Neuronal stem cell (in vitro differentiated cells): ENCODE data around the gene MATR3.

ENCODE experiments used
- DNase-seq: peaks from one replicate; pipeline ENCODE4 v3.0.0-alpha.2; 2013; ENCODE audit warnings: low spot score
- H2AFZ ChIP-seq: one replicate; pipeline ENCODE4 v1.6.1; 2013; ENCODE audit warnings: mild to moderate bottlenecking, low read length, inconsistent platforms
- H2AK5ac ChIP-seq: 2 replicates; pipeline ENCODE4 v1.6.1; 2013; ENCODE audit warnings: low read depth, mild to moderate bottlenecking, inconsistent platforms, low read length, moderate library complexity, mixed read lengths
- H2BK120ac ChIP-seq: 2 replicates; pipeline ENCODE4 v1.6.1; 2013; ENCODE audit warnings: low read depth, mild to moderate bottlenecking, inconsistent platforms, low read length, moderate library complexity, mixed read lengths
- H2BK12ac ChIP-seq: one replicate; pipeline ENCODE4 v1.6.1; 2013; ENCODE audit warnings: low read length, inconsistent platforms
- H2BK15ac ChIP-seq: 2 replicates; pipeline ENCODE4 v1.6.1; 2013; ENCODE audit warnings: mild to moderate bottlenecking, low read length, inconsistent platforms, mixed read lengths
- H2BK5ac ChIP-seq: one replicate; pipeline ENCODE4 v1.6.1; 2013; ENCODE audit warnings: inconsistent platforms, mild to moderate bottlenecking, low read length, moderate library complexity
- H3K14ac ChIP-seq: one replicate; pipeline ENCODE4 v1.6.1; 2013; ENCODE audit warnings: low read length, inconsistent platforms
- H3K18ac ChIP-seq: 2 replicates; pipeline ENCODE4 v1.6.1; 2013; ENCODE audit warnings: low read length, inconsistent platforms
- H3K23ac ChIP-seq: 2 replicates; pipeline ENCODE4 v1.6.1; 2013; ENCODE audit warnings: low read depth, mild to moderate bottlenecking, mixed read lengths, low read length, inconsistent platforms; ENCODE audit not compliant: poor library complexity
- H3K27ac ChIP-seq: replicated peaks from 3 replicates; pipeline ENCODE4 v1.5.1; 2013; ENCODE audit warnings: low read length, inconsistent platforms
- H3K27me3 ChIP-seq, 3 experiments: 2 replicates each; pipeline ENCODE4 v1.6.1; 2013; ENCODE audit warnings: low read length in 3 of 3, mild to moderate bottlenecking in 2 of 3, inconsistent platforms in 1 of 3, low read depth in 1 of 3, mixed read lengths in 1 of 3, moderate library complexity in 1 of 3; ENCODE audit not compliant: control insufficient read depth in 3 of 3, insufficient read depth in 3 of 3
- H3K36me3 ChIP-seq, 2 donors: replicated peaks in 1 of 2; 2 replicates each; pipeline ENCODE4 v1.6.1; 2013; ENCODE audit warnings: low read length in 2 of 2; ENCODE audit not compliant: control insufficient read depth in 2 of 2, insufficient read depth in 2 of 2
- H3K4ac ChIP-seq: 2 replicates; pipeline ENCODE4 v1.6.1; 2013; ENCODE audit warnings: inconsistent platforms, mild to moderate bottlenecking, low read length, moderate library complexity
- H3K4me1 ChIP-seq, 2 donors: 1 replicate in 1 of 2; 2 replicates in 1 of 2; pipeline ENCODE4 v1.6.1; 2013; ENCODE audit warnings: low read length in 2 of 2, low read depth in 1 of 2; ENCODE audit not compliant: control insufficient read depth in 2 of 2, insufficient read depth in 1 of 2
- H3K4me2 ChIP-seq: one replicate; pipeline ENCODE4 v1.6.1; 2013; ENCODE audit warnings: mild to moderate bottlenecking, low read length, inconsistent platforms; ENCODE audit not compliant: insufficient read depth, poor library complexity, severe bottlenecking
- H3K4me3 ChIP-seq, 2 donors: 2 replicates each; pipeline ENCODE4 v1.5.1; 2013; ENCODE audit warnings: low read length in 2 of 2, mild to moderate bottlenecking in 2 of 2, inconsistent platforms in 1 of 2, moderate library complexity in 1 of 2
- H3K79me1 ChIP-seq: one replicate; pipeline ENCODE4 v1.6.1; 2013; ENCODE audit warnings: low read depth, mild to moderate bottlenecking, inconsistent platforms, low read length, moderate library complexity
- H3K9ac ChIP-seq: one replicate; pipeline ENCODE4 v1.6.1; 2013; ENCODE audit warnings: mild to moderate bottlenecking, low read depth, low read length, inconsistent platforms; ENCODE audit not compliant: poor library complexity
- H3K9me3 ChIP-seq, 2 donors: replicated peaks in 1 of 2; 2 replicates each; pipeline versions ENCODE3 to v1.6.1; 2013; ENCODE audit warnings: low read length in 2 of 2, mild to moderate bottlenecking in 2 of 2, inconsistent platforms in 1 of 2, low read depth in 1 of 2, mixed read lengths in 1 of 2, moderate library complexity in 1 of 2; ENCODE audit not compliant: control insufficient read depth in 2 of 2, insufficient read depth in 1 of 2
- H4K8ac ChIP-seq: one replicate; pipeline ENCODE4 v1.6.1; 2013; ENCODE audit warnings: low read depth, mild to moderate bottlenecking, inconsistent platforms, low read length, moderate library complexity
- H4K91ac ChIP-seq: one replicate; pipeline ENCODE4 v1.6.1; 2013; ENCODE audit warnings: low read length, low read depth, mild to moderate bottlenecking, inconsistent platforms; ENCODE audit not compliant: poor library complexity
- WGBS, 2 donors: extraction: QIAGEN DNeasy Blood & Tissue Kit; methylation state at CpG; one replicate each; pipeline ENCODE4 v1.1.7; 2013; ENCODE audit warnings: missing lambda C conversion rate in 2 of 2, mixed read lengths in 1 of 2; ENCODE audit not compliant: insufficient read length in 2 of 2, insufficient replicate concordance in 1 of 2; ENCODE audit errors: extremely low coverage in 2 of 2; 5-methylcytosine and 5-hydroxymethylcytosine counted together

MATR3 gene

DNA sequence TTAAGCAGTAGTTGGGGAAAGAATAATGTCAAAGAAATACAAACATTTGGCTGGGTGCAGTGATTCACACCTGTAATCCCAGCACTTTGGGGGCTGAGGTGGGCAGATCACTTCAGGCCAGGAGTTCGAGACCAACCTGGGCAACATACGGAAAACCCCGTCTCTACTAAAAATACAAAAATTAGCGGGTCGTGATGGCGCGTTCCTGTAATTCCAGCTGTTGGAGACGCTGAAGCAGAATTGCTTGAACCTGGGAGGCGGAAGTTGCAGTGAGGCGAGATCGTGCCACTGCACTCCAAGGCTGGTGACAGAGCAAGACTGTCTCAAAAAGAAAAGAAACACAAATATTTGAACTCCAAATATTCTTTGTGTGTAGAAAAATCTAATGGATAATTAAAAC lies 4.7 kb downstream of the MATR3 start:
- no peaks in the 10 kb centered on the region for H3K9me3 ChIP-seq
- H3K79me1 ChIP-seq = no peaks in the 10 kb centered on the region
- H3K4me3 ChIP-seq = no peak overlapping the region
- H3K4ac ChIP-seq = no peak overlapping the region
- H3K27ac ChIP-seq = no peak overlapping the region
- no CpG with 5 or more reads among the region's 11 CpGs for WGBS, 2 donors
- no peak overlapping the region for H2AK5ac ChIP-seq
- no peak overlapping the region for H2AFZ ChIP-seq
- no peak overlapping the region for H3K18ac ChIP-seq
- no peak overlapping the region for H2BK5ac ChIP-seq
- no peak overlapping the region for H2BK12ac ChIP-seq
- no peaks in the 10 kb centered on the region for H3K27me3 ChIP-seq
- H3K4me1 ChIP-seq = peaks cover 4 to 5% of the 10 kb centered on the region in 2 donors
- H4K8ac ChIP-seq = no peak overlapping the region
- H3K4me2 ChIP-seq = no peak overlapping the region
- H3K23ac ChIP-seq = no peak overlapping the region
- H4K91ac ChIP-seq = no peak overlapping the region
- no peak overlapping the region for H2BK120ac ChIP-seq
- no peak overlapping the region for H2BK15ac ChIP-seq
- H3K14ac ChIP-seq = no peak overlapping the region
- H3K9ac ChIP-seq = no peak overlapping the region
- DNase-seq = no peak
- H3K36me3 ChIP-seq = peaks cover 3 to 61% of the 10 kb centered on the region in 2 donors

DNA sequence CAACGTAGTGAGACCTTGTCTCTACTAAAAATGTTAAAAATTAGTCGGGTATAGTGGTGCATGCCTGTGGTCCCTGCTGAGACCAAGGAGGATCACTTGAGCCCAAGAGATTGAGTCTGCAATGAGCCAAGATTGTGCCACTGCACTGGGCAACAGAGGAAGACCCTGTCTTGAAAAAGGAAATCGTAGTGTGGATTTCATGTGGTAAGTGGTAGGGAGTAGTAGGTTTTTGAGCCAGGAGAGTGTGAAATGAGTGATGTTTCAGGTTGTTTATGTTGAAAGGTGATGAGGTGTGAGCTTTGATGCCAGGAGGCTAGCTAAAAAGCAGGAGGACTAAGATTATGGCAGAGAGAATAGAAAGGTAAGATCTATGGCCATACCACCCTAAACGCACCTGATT lies 5.9 kb downstream of the MATR3 start:
- no peak overlapping the region for H3K14ac ChIP-seq
- DNase-seq = no peak
- WGBS, 2 donors = no CpG with 5 or more reads among the region's 4 CpGs

GRCh38 chr5:139301808-139302499 lies 8.4 kb downstream of the MATR3 start:
- peaks cover 3 to 64% of the 10 kb centered on the region in 2 donors for H3K36me3 ChIP-seq
- no peak overlapping the region for H3K27ac ChIP-seq
- no peak overlapping the region for H4K91ac ChIP-seq
- no peak overlapping the region for H3K4me3 ChIP-seq
- no peak for DNase-seq
- H3K79me1 ChIP-seq = no peaks in the 10 kb centered on the region
- H3K9me3 ChIP-seq = no peaks in the 10 kb centered on the region
- no CpG with 5 or more reads among the region's 7 CpGs for WGBS, 2 donors
- no peak overlapping the region for H2BK15ac ChIP-seq
- H3K9ac ChIP-seq = no peak overlapping the region
- no peak overlapping the region for H3K4ac ChIP-seq
- H2AK5ac ChIP-seq = no peak overlapping the region
- H3K4me1 ChIP-seq = peaks cover 2 to 3% of the 10 kb centered on the region in 2 donors
- H4K8ac ChIP-seq = no peak overlapping the region
- no peak overlapping the region for H2BK120ac ChIP-seq
- H3K27me3 ChIP-seq = no peaks in the 10 kb centered on the region
- H3K23ac ChIP-seq = no peak overlapping the region
- no peak overlapping the region for H2BK12ac ChIP-seq
- no peak overlapping the region for H3K18ac ChIP-seq
- no peak overlapping the region for H2BK5ac ChIP-seq
- no peak overlapping the region for H2AFZ ChIP-seq
- no peak overlapping the region for H3K4me2 ChIP-seq
- no peak overlapping the region for H3K14ac ChIP-seq

More for the DNA sequence above, 5.9 kb downstream of the MATR3 start:
- no peak overlapping the region for H3K23ac ChIP-seq
- no peak overlapping the region for H2AFZ ChIP-seq
- H3K18ac ChIP-seq = no peak overlapping the region
- H3K4ac ChIP-seq = no peak overlapping the region
- no peak overlapping the region for H4K8ac ChIP-seq
- H4K91ac ChIP-seq = no peak overlapping the region
- no peaks in the 10 kb centered on the region for H3K79me1 ChIP-seq
- H2BK15ac ChIP-seq = no peak overlapping the region
- no peak overlapping the region for H3K9ac ChIP-seq
- no peak overlapping the region for H3K4me2 ChIP-seq
- peaks cover 3 to 64% of the 10 kb centered on the region in 2 donors for H3K36me3 ChIP-seq
- H2BK120ac ChIP-seq = no peak overlapping the region
- no peak overlapping the region for H2AK5ac ChIP-seq
- no peaks in the 10 kb centered on the region for H3K27me3 ChIP-seq
- H3K9me3 ChIP-seq = no peaks in the 10 kb centered on the region
- H3K27ac ChIP-seq = no peak overlapping the region
- H2BK5ac ChIP-seq = no peak overlapping the region
- H2BK12ac ChIP-seq = no peak overlapping the region
- H3K4me3 ChIP-seq = no peak overlapping the region
- peaks cover 4 to 5% of the 10 kb centered on the region in 2 donors for H3K4me1 ChIP-seq

GRCh38 chr5:139304391-139305324 lies 11.1 kb downstream of the MATR3 start:
- H2BK12ac ChIP-seq = no peak overlapping the region
- no peak overlapping the region for H3K4ac ChIP-seq
- H3K36me3 ChIP-seq = peaks cover 5 to 72% of the 10 kb centered on the region in 2 donors
- H4K91ac ChIP-seq = no peak overlapping the region
- no peak overlapping the region for H3K18ac ChIP-seq
- DNase-seq = no peak
- no CpG with 5 or more reads among the region's 3 CpGs for WGBS, 2 donors
- no peak overlapping the region for H2BK15ac ChIP-seq
- no peak overlapping the region for H2BK120ac ChIP-seq
- H3K27ac ChIP-seq = no peak overlapping the region
- no peak overlapping the region for H2AFZ ChIP-seq
- peaks cover 0 to 2% of the 10 kb centered on the region in 2 donors for H3K4me1 ChIP-seq
- no peak overlapping the region for H3K4me3 ChIP-seq
- no peaks in the 10 kb centered on the region for H3K79me1 ChIP-seq
- H3K23ac ChIP-seq = no peak overlapping the region
- peaks cover 0 to 4% of the 10 kb centered on the region in 2 donors for H3K9me3 ChIP-seq
- no peak overlapping the region for H2BK5ac ChIP-seq
- no peaks in the 10 kb centered on the region for H3K27me3 ChIP-seq
- H3K4me2 ChIP-seq = no peak overlapping the region
- H3K14ac ChIP-seq = no peak overlapping the region
- no peak overlapping the region for H4K8ac ChIP-seq
- no peak overlapping the region for H2AK5ac ChIP-seq
- H3K9ac ChIP-seq = no peak overlapping the region
